ENCODE data around the gene SNU13. TPM values are rescaled to one million over a fixed set of nuclear protein-coding genes. Genes with fewer than 3 reads are reported as not detected.
"Not testable (repeated sequence)": the region's sequence is repeated elsewhere in the genome, so short reads cannot be mapped to it uniquely, and the experiment has no call there.

SNU13 gene
- total RNA-seq, 4 donors from 2014 or later = 127 to 194 (median 176) TPM

DNA sequence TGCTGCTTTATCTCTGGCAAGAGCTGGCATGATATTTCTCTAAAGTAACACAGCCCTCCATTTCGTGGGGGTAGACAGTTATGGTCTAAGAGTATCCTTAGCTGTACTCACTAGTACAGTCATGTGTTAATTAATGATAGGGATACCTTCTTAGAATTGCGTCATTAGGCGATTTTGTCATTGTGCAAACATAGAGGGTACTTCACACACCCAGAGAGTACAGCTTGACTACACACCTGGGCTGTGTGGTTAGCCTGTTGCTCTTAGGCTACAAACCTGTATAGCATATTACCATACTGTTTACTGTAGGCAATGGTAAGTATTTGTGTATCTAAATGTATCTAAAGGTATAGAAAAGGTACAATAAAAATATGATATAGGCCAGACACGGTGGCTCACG, 50.5 kb downstream of the SNU13 start:
- Histone ChIP-seq H3K9me3 (no peaks in the 10 kb centered on the region), H3K27ac (no peak overlapping the region), H3K4me1 (no peaks in the 10 kb centered on the region), H3K4me3 (replicated peaks in 1 of 3) (no peak overlapping the region), H3K27me3 (no peaks in the 10 kb centered on the region), H3K36me3 (peaks cover 64 to 66% of the 10 kb centered on the region in 2 donors)
- TF ChIP-seq POLR2A (IDR thresholded peaks at IDR 0.05) = no peak
- TF ChIP-seq, protein P1, sequence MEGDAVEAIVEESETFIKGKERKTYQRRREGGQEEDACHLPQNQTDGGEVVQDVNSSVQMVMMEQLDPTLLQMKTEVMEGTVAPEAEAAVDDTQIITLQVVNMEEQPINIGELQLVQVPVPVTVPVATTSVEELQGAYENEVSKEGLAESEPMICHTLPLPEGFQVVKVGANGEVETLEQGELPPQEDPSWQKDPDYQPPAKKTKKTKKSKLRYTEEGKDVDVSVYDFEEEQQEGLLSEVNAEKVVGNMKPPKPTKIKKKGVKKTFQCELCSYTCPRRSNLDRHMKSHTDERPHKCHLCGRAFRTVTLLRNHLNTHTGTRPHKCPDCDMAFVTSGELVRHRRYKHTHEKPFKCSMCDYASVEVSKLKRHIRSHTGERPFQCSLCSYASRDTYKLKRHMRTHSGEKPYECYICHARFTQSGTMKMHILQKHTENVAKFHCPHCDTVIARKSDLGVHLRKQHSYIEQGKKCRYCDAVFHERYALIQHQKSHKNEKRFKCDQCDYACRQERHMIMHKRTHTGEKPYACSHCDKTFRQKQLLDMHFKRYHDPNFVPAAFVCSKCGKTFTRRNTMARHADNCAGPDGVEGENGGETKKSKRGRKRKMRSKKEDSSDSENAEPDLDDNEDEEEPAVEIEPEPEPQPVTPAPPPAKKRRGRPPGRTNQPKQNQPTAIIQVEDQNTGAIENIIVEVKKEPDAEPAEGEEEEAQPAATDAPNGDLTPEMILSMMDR (IDR thresholded peaks at IDR 0.05) = no peak
- no peak for DNase-seq
- intact Hi-C loops (cut with DNase I) = no loop called here
- 92% methylated on average over 5 of the region's 5 CpGs for WGBS, 2 donors

DNA sequence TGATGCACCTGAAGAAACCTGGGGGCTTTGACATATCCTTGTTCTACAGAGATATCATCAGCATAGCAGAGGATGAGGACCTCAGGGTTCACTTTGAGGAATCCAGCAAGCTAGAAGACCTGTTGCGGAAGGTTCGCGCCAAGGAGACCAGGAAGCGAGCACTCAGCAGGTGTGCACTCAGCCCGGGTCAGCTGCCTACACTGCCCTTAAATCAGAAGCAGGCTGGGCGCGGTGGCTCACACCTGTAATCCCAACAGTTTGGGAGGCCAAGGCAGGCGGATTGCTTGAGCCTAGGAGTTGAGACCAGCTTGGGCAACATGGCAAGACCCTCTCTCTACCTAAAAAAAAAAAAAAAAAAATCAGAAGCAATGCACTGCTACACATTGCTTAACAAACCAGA, 51.0 kb downstream of the SNU13 start:
- H3K27ac ChIP-seq; H3K9me3 ChIP-seq; intact Hi-C loops (cut with DNase I); H3K4me3 ChIP-seq (replicated peaks in 1 of 3); DNase-seq; H3K4me1 ChIP-seq; H3K27me3 ChIP-seq: not testable (repeated sequence)
- peaks cover 59 to 61% of the 10 kb centered on the region in 2 donors for H3K36me3 ChIP-seq
- WGBS, 2 donors = 96 to 99% methylated on average over 8 of the region's 8 CpGs

GRCh38 chr22:41636467-41636866, 52.2 kb downstream of the SNU13 start:
- H3K4me3 ChIP-seq (replicated peaks in 1 of 3) = no peak overlapping the region
- H3K27ac ChIP-seq = no peak overlapping the region
- WGBS, 2 donors = 75 to 77% methylated on average over 7 of the region's 7 CpGs
- no peaks in the 10 kb centered on the region for H3K4me1 ChIP-seq
- TF ChIP-seq, protein P1 (IDR thresholded peaks at IDR 0.05) = no peak
- no peak for TF ChIP-seq POLR2A (IDR thresholded peaks at IDR 0.05)
- intact Hi-C loops (cut with DNase I) = no loop called here
- H3K27me3 ChIP-seq = no peaks in the 10 kb centered on the region
- H3K9me3 ChIP-seq = no peaks in the 10 kb centered on the region
- peaks cover 52 to 53% of the 10 kb centered on the region in 2 donors for H3K36me3 ChIP-seq
- DNase-seq = no peak

- H3K9me3 ChIP-seq; DNase-seq; H3K4me3 ChIP-seq (replicated peaks in 1 of 3); H3K4me1 ChIP-seq; H3K27me3 ChIP-seq; H3K27ac ChIP-seq; intact Hi-C loops (cut with DNase I): not testable (repeated sequence)
- WGBS, 2 donors = 97 to 98% methylated on average over 8 of the region's 8 CpGs
- H3K36me3 ChIP-seq = peaks cover 46 to 52% of the 10 kb centered on the region in 2 donors
Measured at GRCh38 chr22:41634610-41635009, 54.1 kb downstream of the SNU13 start.

- H3K27ac ChIP-seq; intact Hi-C loops (cut with DNase I); H3K4me3 ChIP-seq (replicated peaks in 1 of 3); DNase-seq; H3K27me3 ChIP-seq; H3K4me1 ChIP-seq; H3K9me3 ChIP-seq: not testable (repeated sequence)
- peaks cover 41 to 55% of the 10 kb centered on the region in 2 donors for H3K36me3 ChIP-seq
- 98% methylated on average over 6 to 8 of the region's 23 CpGs for WGBS, 2 donors
Measured at GRCh38 chr22:41631615-41632014, 57.1 kb downstream of the SNU13 start.

- H3K36me3 ChIP-seq = peaks cover 40 to 55% of the 10 kb centered on the region in 2 donors
- H3K4me1 ChIP-seq; H3K4me3 ChIP-seq (replicated peaks in 1 of 3); DNase-seq; H3K27me3 ChIP-seq; H3K27ac ChIP-seq; intact Hi-C loops (cut with DNase I); H3K9me3 ChIP-seq: not testable (repeated sequence)
- WGBS, 2 donors = 98% methylated on average over 8 of the region's 28 CpGs; no CpG with 5 or more reads in 1 of the 2 donors
Measured at GRCh38 chr22:41631115-41631514, 57.6 kb downstream of the SNU13 start.

DNA sequence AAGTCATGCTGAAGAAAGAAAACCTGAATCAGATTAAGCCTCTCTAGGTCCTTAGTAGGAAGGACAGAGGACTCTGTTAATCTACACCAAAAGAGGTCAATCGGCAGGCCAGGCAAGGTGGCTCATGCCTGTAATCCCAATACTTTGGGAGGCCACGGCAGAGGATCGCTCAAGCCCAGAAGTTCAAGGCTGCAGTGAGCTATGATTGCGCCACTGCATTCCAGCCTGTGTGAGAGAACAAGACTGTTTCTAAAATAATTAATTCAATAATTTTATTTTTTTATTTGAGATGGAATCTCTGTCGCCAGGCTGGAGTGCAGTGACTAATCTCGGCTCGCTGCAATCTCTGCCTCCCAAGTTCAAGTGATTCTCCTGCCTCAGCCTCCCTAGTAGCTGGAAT, 63.1 kb downstream of the SNU13 start:
- H3K36me3 ChIP-seq = peaks cover 51 to 65% of the 10 kb centered on the region in 2 donors
- no peaks in the 10 kb centered on the region for H3K27me3 ChIP-seq
- no peak overlapping the region for H3K4me3 ChIP-seq (replicated peaks in 1 of 3)
- H3K4me1 ChIP-seq = peaks cover 7 to 10% of the 10 kb centered on the region in 2 donors
- no peak for DNase-seq
- intact Hi-C loops (cut with DNase I) = no loop called here
- H3K9me3 ChIP-seq = no peaks in the 10 kb centered on the region
- no peak overlapping the region for H3K27ac ChIP-seq
- no peak for TF ChIP-seq POLR2A (IDR thresholded peaks at IDR 0.05)
- TF ChIP-seq, protein P1 (IDR thresholded peaks at IDR 0.05) = no peak
- WGBS, 2 donors = 96 to 99% methylated on average over 7 of the region's 7 CpGs

Small RNA genes within 50 kb of the gene (small RNA-seq; reads per million reads assigned to genes)
- gene HMGN2P10 = not detected
- not detected for gene RF00019
- not detected for gene RNU6-476P
- not detected for gene RNU6ATAC22P

Other genes starting within 250 kb of the SNU13 start
- gene TOB2, start 242.1 kb downstream of the SNU13 start, total RNA-seq = 100 to 1,000 TPM in 3 of 4 donors, 10 to 100 TPM in 1; 66.5 to 130 (median 115) TPM
- 10 to 100 TPM; 22.4 to 58.3 (median 39.4) TPM for gene PHF5A, start 220.2 kb downstream of the SNU13 start, total RNA-seq
- 100 to 1,000 TPM in 3 of 4 donors, 10 to 100 TPM in 1; 81.3 to 205 (median 135) TPM for gene ACO2, start 219.8 kb downstream of the SNU13 start, total RNA-seq
- gene POLR3H, start 144.4 kb downstream of the SNU13 start, total RNA-seq = 10 to 100 TPM; 20.6 to 27.3 (median 25.3) TPM
- 1 to 10 TPM in 2 of 4 donors, under 1 TPM in 2; 0.54 to 1.2 (median 0.97) TPM for gene CSDC2, start 127.9 kb downstream of the SNU13 start, total RNA-seq
- gene PMM1, start 99.0 kb downstream of the SNU13 start, total RNA-seq = 10 to 100 TPM; 17.7 to 26.1 (median 23.8) TPM
- 10 to 100 TPM; 17.8 to 24.7 (median 20.8) TPM for gene DESI1, start 67.8 kb downstream of the SNU13 start, total RNA-seq
- gene XRCC6, start 67.6 kb downstream of the SNU13 start, total RNA-seq = 100 to 1,000 TPM; 171 to 220 (median 195) TPM
- gene MEI1, start 10.6 kb upstream of the SNU13 start, total RNA-seq = 1 to 10 TPM in 2 of 4 donors, under 1 TPM in 2; 0.25 to 5.2 (median 1.4) TPM
- gene CCDC134, start 111.8 kb upstream of the SNU13 start, total RNA-seq = 10 to 100 TPM in 3 of 4 donors, 1 to 10 TPM in 1; 6.6 to 18.8 (median 14.4) TPM
- gene SREBF2, start 144.2 kb upstream of the SNU13 start, total RNA-seq = 10 to 100 TPM; 34.4 to 91.8 (median 63.7) TPM
- gene SHISA8, start 226.2 kb upstream of the SNU13 start, total RNA-seq = not detected
- not detected for gene TNFRSF13C, start 237.9 kb upstream of the SNU13 start, total RNA-seq